Uterus (tissue), 2 donors: ENCODE results near the gene OAS3.

Experiments used
- CTCF ChIP-seq, 4 experiments: fragments of 200-600 bp in 2 of 4; fragments of 450-650 bp in 2 of 4; sonication (generic) in 2 of 4; IDR thresholded peaks; one replicate each; pipeline ENCODE4 v1.5.1; 2016 to 2019; ENCODE audit warnings: antibody characterized with exemption in 4 of 4, mild to moderate bottlenecking in 2 of 4, moderate library complexity in 1 of 4
- POLR2A ChIP-seq, 2 donors: fragments of 450-650 bp; IDR thresholded peaks; one replicate each; pipeline ENCODE4 v1.6.1; 2016; ENCODE audit warnings: antibody characterized with exemption in 2 of 2, mild to moderate bottlenecking in 1 of 2, moderate library complexity in 1 of 2

- no peak for TF ChIP-seq CTCF (IDR thresholded peaks at IDR 0.05)
- TF ChIP-seq POLR2A (IDR thresholded peaks at IDR 0.05), result no peak
Measured at GRCh38 chr12:112964067-112964670, 25.9 kb downstream of the OAS3 start.
